DND-41 (cell line): ENCODE measurements around the gene RPS8.

Experiments used
- ATAC-seq: fragments of 200-7000 bp; cut with Tn5 transposase; 3 replicates; pipeline ENCODE4 v1.9.1; 2021; ENCODE audit warnings: low read depth; ENCODE audit not compliant: insufficient read depth
- DNase-seq: peaks from one replicate; pipeline ENCODE4 v3.0.0-alpha.2; 2020
- H2AFZ ChIP-seq: 2 replicates; pipeline ENCODE4 v1.6.0; 2012; ENCODE audit warnings: low read depth, low read length
- H3K27ac ChIP-seq: 2 replicates; pipeline ENCODE4 v1.5.1; 2012; ENCODE audit warnings: low read length, inconsistent platforms
- H3K27me3 ChIP-seq: fragments of 200-600 bp; sonication (generic); 2 replicates; pipeline ENCODE4 v1.6.0; 2012; ENCODE audit warnings: low read length, mild to moderate bottlenecking, inconsistent platforms; ENCODE audit not compliant: insufficient read depth, poor library complexity
- H3K36me3 ChIP-seq: 2 replicates; pipeline ENCODE4 v1.5.1; 2012; ENCODE audit warnings: low read length, inconsistent platforms; ENCODE audit not compliant: insufficient read depth
- H3K4me1 ChIP-seq: 2 replicates; pipeline ENCODE4 v1.5.1; 2012; ENCODE audit warnings: mild to moderate bottlenecking, low read length; ENCODE audit not compliant: insufficient read depth
- H3K4me2 ChIP-seq: 2 replicates; pipeline ENCODE4 v1.6.0; 2012; ENCODE audit warnings: mild to moderate bottlenecking, moderate library complexity, low read length, inconsistent platforms; ENCODE audit not compliant: insufficient read depth
- H3K4me3 ChIP-seq, 2 experiments: fragments of 200-600 bp in 1 of 2; shearing (Covaris generic) in 1 of 2; 2 replicates each; pipeline ENCODE4 v1.5.1; 2012 to 2016; ENCODE audit warnings: inconsistent platforms in 2 of 2, low read length in 2 of 2, mild to moderate bottlenecking in 2 of 2, low read depth in 1 of 2, moderate library complexity in 1 of 2
- H3K79me2 ChIP-seq: 2 replicates; pipeline ENCODE4 v1.6.0; 2012; ENCODE audit warnings: low read length, inconsistent platforms; ENCODE audit not compliant: insufficient read depth
- H3K9ac ChIP-seq: 2 replicates; pipeline ENCODE4 v1.6.0; 2012; ENCODE audit warnings: low read depth, mild to moderate bottlenecking, inconsistent platforms, low read length, moderate library complexity
- H3K9me3 ChIP-seq: 2 replicates; pipeline ENCODE4 v1.5.1; 2012; ENCODE audit warnings: low read length, moderate library complexity, mild to moderate bottlenecking, inconsistent platforms; ENCODE audit not compliant: insufficient read depth, severe bottlenecking
- H4K20me1 ChIP-seq: 2 replicates; pipeline ENCODE4 v1.6.0; 2012; ENCODE audit warnings: low read length; ENCODE audit not compliant: insufficient read depth
- EZH2 ChIP-seq: IDR thresholded peaks from 3 replicates; pipeline ENCODE4 v1.6.1; 2012; ENCODE audit warnings: borderline replicate concordance, low read depth, mild to moderate bottlenecking, moderate library complexity, low read length, inconsistent platforms; ENCODE audit not compliant: severe bottlenecking
- TF ChIP-seq, protein P1 (sequence below): IDR thresholded peaks from 2 replicates; pipeline ENCODE4 v1.5.1; 2012; ENCODE audit warnings: borderline replicate concordance, low read length, moderate library complexity, mild to moderate bottlenecking; ENCODE audit not compliant: poor library complexity, severe bottlenecking; ENCODE audit errors: extremely low read depth

RPS8 gene

DNA sequence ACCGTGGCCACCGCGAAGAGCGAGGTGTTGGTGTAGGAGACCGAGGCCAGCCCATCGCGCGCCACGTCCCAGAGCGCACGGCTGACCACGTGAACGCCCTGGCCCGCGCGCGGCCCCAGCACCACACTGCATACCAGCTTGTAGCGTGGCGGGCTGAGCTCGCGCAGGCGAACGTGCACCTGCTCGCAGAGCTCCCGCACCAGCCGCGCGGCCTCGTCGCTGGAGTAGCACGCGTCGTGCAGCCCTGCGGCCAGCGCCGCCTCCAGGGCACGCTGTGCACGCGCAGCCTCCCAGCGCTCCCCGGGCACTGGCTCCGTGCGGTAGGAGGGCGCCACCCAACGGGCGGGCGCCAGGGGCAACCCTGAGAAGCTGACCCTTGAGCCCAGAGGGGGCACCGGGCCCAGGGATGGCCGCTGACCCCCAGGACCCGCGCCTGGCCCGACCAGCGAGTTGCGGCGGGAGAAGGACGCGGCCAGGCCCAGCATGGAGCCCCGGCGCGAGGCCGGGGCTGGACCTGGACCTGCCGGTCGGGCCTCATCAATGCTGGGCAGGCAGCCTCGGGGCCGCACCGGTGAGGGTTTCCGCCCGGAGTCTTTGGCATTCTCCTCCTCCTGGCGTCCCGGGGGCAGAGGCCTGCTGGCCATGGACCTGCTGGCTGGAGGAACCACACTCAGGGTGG lies 30.8 kb downstream of the RPS8 start:
- no peak overlapping the region for H3K4me3 ChIP-seq
- H4K20me1 ChIP-seq = no peaks in the 10 kb centered on the region
- ATAC-seq (no peak), DNase-seq (no peak)
- TF ChIP-seq EZH2 = no peak
- TF ChIP-seq, protein P1, sequence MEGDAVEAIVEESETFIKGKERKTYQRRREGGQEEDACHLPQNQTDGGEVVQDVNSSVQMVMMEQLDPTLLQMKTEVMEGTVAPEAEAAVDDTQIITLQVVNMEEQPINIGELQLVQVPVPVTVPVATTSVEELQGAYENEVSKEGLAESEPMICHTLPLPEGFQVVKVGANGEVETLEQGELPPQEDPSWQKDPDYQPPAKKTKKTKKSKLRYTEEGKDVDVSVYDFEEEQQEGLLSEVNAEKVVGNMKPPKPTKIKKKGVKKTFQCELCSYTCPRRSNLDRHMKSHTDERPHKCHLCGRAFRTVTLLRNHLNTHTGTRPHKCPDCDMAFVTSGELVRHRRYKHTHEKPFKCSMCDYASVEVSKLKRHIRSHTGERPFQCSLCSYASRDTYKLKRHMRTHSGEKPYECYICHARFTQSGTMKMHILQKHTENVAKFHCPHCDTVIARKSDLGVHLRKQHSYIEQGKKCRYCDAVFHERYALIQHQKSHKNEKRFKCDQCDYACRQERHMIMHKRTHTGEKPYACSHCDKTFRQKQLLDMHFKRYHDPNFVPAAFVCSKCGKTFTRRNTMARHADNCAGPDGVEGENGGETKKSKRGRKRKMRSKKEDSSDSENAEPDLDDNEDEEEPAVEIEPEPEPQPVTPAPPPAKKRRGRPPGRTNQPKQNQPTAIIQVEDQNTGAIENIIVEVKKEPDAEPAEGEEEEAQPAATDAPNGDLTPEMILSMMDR = no peak
- H3K4me1 ChIP-seq = peaks cover 45% of the 10 kb centered on the region
- H3K27me3 ChIP-seq = no peaks in the 10 kb centered on the region
- H3K27ac ChIP-seq = no peak overlapping the region
- no peaks in the 10 kb centered on the region for H3K79me2 ChIP-seq
- H2AFZ ChIP-seq = no peak overlapping the region
- H3K4me2 ChIP-seq = no peak overlapping the region
- peaks cover 41% of the 10 kb centered on the region for H3K36me3 ChIP-seq
- H3K9me3 ChIP-seq = no peaks in the 10 kb centered on the region
- H3K9ac ChIP-seq = no peak overlapping the region

DNA sequence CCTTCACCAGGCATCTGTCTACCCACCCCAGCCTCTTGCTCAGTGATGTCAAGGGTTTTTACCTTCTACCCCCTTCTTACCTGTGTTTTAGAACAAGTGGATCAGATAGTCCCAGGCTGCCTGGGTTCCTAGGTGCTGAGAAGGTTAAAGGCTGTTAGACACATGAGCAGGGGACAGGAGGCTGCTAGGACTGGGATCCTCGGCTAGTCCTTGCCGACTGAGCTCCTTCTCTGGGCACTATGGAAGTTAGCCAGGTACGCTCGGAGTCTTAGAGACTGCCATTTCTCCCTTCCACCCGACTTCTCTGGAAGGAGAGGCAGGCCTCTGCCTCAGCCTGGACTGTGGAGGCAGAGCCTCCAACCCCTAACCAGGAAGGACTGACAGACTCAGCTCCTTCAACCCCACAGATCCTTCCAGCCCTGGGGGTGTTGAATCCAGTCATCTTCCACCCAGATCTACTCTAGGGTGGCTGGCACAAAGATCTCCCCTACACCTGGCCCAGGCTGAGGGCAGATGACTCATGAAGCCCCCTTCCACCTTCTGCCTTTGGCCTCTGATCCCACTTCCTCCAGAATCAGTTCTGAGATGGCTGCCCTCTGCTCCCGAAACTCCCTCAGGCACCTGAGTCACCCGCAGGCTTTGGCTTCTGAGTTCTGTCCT lies 31.5 kb downstream of the RPS8 start, which contains the start of gene DYNLT4:
Gene DYNLT4 (minus strand): TSS at position 648 of the 660 bp plus-strand sequence. CDS start 683 bp downstream, outside the sequence.
- no peak for ATAC-seq
- no peaks in the 10 kb centered on the region for H4K20me1 ChIP-seq
- H3K4me2 ChIP-seq = no peak within 1 kb of the TSS
- H3K4me1 ChIP-seq = peaks cover 39% of the 10 kb centered on the region
- peaks cover 41% of the 10 kb centered on the region for H3K36me3 ChIP-seq
- H3K79me2 ChIP-seq = no peaks in the 10 kb centered on the region
- TF ChIP-seq, protein P1 = no peak
- TF ChIP-seq EZH2 = no peak
- H3K27ac ChIP-seq = peak within 1 kb of the TSS; percentile 89
- no peak for DNase-seq
- no peak within 1 kb of the TSS for H3K9ac ChIP-seq
- H3K27me3 ChIP-seq = no peaks in the 10 kb centered on the region
- H2AFZ ChIP-seq = no peak within 1 kb of the TSS
- no peaks in the 10 kb centered on the region for H3K9me3 ChIP-seq
- no peak within 1 kb of the TSS for H3K4me3 ChIP-seq

GRCh38 chr1:44807364-44808062 lies 32.2 kb downstream of the RPS8 start:
- peak overlapping the region; percentile 89 for H3K27ac ChIP-seq
- H3K36me3 ChIP-seq = peaks cover 34% of the 10 kb centered on the region
- H3K9ac ChIP-seq = no peak overlapping the region
- H3K4me1 ChIP-seq = peaks cover 32% of the 10 kb centered on the region
- no peaks in the 10 kb centered on the region for H4K20me1 ChIP-seq
- peak; percentile 77 for DNase-seq
- H3K4me3 ChIP-seq = no peak overlapping the region
- no peak for TF ChIP-seq EZH2
- TF ChIP-seq, protein P1 = no peak
- H3K27me3 ChIP-seq = no peaks in the 10 kb centered on the region
- no peaks in the 10 kb centered on the region for H3K9me3 ChIP-seq
- H3K4me2 ChIP-seq = no peak overlapping the region
- no peak overlapping the region for H2AFZ ChIP-seq
- no peaks in the 10 kb centered on the region for H3K79me2 ChIP-seq
- peak; percentile 34 for ATAC-seq
